Stimulated activated naive CD8-positive, alpha-beta T cell treated with anti-CD3 and anti-CD28 coated beads, Interleukin-15, Interleukin-2, amounts not matched to agents 100 U/mL and 50 U/mL, for 24 hours (primary cell): ENCODE data around the gene KLHL3.

Experiments
- ATAC-seq: fragments of 150-1000 bp; cut with Tn5 transposase; one replicate; pipeline ENCODE4 v1.10.0; 2021
- DNase-seq: peaks from one replicate; pipeline ENCODE4 v3.0.0; 2021

Gene KLHL3

GRCh38 chr5:137609127-137609526 is 126.8 kb downstream of the KLHL3 start:
- DNase-seq (no peak), ATAC-seq (no peak)

DNA sequence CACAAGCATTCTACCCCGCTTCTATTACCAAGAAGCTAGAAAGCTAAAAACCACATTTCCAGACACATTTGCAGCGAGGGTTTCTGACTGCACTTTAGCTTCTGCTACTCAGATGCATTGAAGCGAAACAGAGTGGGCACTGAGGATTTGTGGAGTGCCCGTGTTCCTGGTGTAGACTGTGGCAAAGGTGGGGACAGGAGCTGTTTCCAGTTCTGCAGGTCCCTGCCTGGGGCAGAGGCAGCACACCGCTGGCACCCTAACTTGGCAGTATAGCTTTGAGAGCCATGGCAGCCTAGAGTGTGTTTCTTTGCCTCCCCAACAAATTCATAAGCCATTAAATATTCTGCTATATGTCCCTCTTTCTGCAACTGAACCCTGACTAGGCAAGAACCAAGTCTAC is 128.1 kb downstream of the KLHL3 start:
- DNase-seq: no peak
- ATAC-seq: no peak

DNA sequence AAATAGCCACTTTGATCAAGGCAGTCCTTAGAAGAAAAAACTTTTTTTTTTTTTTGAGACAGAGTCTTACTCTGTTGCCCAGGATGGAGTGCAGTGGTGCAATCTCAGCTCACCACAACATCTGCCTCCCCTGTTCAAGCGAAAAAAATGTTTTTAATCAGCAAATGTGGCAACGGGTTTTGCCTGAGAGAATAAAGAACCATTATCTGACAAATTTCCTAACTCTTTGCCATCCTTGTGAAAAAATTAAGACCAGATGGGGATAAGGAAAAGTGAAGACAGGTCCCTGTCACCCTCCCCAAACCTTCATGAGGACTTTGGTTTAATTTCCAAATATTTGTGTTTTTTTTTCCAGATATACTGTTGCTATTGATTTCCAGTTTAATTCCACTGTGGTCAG is 129.5 kb downstream of the KLHL3 start:
- no peak for DNase-seq
- no peak for ATAC-seq

DNA sequence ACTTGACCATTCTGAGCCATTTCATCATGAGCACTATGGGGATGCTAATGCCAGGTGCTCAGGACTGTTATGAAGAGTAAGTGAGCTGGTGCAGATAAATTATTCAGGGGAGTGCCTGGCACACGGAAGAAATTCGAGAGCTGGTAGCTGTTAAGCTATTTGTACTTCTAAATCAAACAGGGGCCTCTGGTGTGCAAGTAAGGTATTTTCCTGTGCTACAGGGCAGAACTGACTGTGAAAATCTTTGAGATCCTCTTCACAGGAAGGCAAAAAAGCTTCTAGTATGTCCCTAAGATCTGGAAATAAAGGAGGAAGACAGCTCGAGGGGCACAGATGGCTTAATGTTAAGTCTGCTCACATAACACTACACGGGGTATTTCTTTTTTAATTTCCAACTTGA is 130.5 kb downstream of the KLHL3 start:
- no peak for DNase-seq
- ATAC-seq: no peak

DNA sequence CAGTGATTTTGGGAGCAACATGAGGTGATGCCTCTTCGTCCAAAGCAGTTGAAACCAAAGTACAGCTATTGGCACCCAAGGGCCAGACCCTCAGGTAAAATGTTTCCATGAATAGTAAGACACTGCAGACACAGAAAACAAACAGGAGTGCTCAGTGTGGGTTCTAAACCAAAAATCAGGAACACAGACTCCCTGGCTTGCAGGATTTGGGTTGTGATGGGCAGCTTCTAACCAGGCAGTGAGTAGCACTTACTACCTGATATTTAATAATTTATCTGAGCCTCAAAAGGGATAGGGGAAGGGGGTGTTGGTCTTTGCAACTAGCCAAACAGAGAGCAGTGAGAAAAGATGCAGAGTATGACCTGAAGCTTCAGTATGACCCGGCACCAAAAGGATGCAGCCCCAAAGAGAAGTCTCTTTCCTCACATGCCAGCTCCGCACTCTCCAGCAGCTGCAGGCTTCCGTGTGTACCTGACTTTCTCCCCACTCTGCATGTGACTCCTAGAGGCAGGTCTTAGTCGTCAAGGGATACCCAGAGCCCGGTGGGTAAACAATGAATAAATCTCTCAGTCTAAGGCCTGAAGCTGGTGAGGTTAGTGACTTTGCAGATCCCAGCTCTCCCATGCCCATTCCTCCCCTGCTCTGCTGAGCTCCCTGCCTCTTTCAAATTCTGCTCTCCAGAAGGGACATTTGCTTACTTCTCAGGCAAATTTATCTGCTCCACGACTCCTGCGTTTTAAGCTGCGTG is 131.4 kb downstream of the KLHL3 start:
- ATAC-seq: no peak
- no peak for DNase-seq

GRCh38 chr5:137603891-137604290 is 132.0 kb downstream of the KLHL3 start:
- DNase-seq (no peak), ATAC-seq (no peak)

- DNase-seq (no peak), ATAC-seq (no peak)
Measured at GRCh38 chr5:137603356-137603755, 132.5 kb downstream of the KLHL3 start.

GRCh38 chr5:137602721-137603273 is 133.1 kb downstream of the KLHL3 start:
- DNase-seq (no peak), ATAC-seq (no peak)

- no peak for DNase-seq
- no peak for ATAC-seq
Measured at GRCh38 chr5:137600721-137601360, 135.0 kb downstream of the KLHL3 start.

DNA sequence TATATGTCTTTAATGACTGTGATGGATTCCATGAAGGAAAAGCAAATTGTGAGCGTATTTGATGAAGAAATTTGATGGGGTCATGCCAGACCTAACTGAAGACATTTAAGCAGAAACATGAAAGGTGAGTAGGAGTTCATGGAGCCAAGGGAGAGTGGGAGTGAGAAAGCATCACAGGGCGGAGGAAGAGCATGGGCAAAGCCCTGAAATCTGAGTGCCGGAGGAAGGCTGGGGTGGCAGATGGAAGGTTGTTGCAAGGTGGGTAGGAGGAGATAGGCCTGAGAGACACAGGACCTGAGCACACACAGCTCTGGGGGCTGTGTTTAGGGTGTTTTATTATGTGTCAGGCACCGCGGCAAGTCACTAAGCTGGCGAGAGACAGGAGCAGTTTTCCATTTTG is 136.4 kb downstream of the KLHL3 start:
- no peak for DNase-seq
- no peak for ATAC-seq

DNA sequence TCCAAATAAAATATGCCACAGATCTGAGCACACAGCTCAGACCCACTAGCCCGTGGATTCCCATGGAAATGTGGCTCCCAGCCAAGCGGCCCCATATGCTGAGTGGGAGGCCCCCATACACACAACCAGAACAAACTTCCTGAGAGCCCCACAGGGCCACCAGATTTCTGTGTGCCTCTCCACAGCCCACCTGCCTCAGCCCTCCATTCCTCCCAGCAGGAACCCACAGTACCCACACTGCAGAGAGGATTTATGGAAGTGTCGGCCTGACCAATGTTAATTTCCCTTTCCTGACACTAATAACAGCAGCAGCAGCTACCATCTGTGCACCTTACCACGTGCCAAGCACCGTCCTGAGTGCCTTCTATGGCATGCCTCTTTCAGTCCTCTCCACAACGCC is 137.5 kb downstream of the KLHL3 start:
- ATAC-seq: no peak
- no peak for DNase-seq

GRCh38 chr5:137596941-137597340 is 138.9 kb downstream of the KLHL3 start:
- DNase-seq (no peak), ATAC-seq (no peak)

GRCh38 chr5:137595396-137596079 is 140.4 kb downstream of the KLHL3 start:
- ATAC-seq (no peak), DNase-seq (no peak)

DNA sequence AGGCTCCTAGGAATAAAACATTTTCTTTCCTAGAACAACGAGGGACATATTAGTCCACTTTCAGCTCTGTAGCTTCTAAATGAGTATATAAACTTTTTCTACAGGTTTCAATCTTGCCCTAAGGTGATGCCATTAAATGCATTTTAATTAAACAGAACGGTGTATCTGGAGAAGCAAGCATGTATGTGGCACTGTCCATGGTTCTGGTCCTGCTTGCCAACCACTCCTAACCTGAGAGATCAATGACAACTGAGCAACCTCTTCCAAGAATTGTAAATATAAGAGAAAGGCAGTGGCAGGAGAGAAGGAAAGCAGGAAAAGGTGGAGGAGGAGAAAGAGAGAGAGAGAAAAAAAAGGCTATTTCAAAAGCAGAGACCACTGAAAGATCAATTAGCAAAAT is 141.2 kb downstream of the KLHL3 start:
- ATAC-seq: no peak
- DNase-seq: no peak

GRCh38 chr5:137592317-137592716 is 143.6 kb downstream of the KLHL3 start:
- ATAC-seq (no peak), DNase-seq (no peak)

- no peak for DNase-seq
- no peak for ATAC-seq
Measured at GRCh38 chr5:137589185-137589584, 146.7 kb downstream of the KLHL3 start.

- ATAC-seq (no peak), DNase-seq (no peak)
Measured at GRCh38 chr5:137587919-137588318, 148.0 kb downstream of the KLHL3 start.

DNA sequence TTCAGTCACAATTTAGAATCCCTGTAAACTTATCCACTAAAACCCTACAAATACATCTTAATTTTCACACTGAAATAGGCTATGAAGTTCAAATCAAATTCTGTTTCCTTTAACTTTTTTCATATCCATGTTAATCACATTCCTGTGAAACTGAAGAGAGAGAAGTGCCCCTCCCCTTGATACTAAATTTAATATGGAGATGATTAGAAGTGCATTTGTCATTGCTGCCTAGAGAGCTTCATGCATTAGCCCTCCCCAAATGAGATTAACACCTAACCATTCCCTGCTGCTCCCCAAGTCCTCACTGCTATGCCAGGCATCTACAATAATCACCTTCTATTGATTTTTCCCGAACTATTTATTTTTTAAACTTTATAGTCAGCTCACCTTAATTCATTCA is 151.6 kb downstream of the KLHL3 start:
- ATAC-seq (no peak), DNase-seq (no peak)

DNA sequence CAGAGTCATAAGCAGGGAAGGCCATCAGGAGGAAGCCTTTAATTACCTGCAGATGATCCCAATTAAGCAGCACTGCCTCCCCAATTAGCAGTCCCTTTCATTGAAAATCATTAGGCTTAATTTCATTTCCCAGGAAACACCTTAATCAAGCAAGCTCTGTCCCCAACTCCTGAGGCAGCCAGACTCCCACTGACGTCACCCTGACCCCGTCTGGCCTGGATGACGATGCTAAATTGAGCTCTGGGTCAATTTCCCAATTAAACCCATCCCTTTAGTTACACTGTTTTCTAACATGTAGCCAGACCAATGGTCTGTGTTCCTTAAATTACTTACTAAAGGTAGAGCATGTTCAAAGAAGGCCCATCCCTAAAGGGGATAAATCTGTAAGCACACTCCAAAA is 152.8 kb downstream of the KLHL3 start:
- no peak for ATAC-seq

DNA sequence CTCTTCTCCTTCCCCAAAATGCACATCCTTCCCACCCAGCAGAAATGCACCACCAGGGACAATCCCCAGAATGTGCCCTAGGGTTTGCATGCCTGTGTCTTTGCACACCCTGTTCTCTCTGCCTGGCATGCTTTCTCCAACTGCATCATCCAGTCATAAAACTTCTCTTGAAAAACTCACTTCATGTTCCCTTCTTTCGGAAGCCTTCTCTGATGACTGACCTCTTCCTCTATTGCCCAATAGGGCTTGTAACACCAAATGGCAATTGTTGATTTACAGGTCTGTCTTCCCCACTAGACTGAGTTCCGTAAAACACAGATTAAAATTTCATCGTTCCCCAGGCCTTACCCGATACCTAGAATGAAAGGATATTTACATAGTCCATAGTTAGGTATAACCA is 153.7 kb downstream of the KLHL3 start:
- DNase-seq (no peak), ATAC-seq (no peak)

More for the DNA sequence above, 152.8 kb downstream of the KLHL3 start:
- no peak for DNase-seq

DNA sequence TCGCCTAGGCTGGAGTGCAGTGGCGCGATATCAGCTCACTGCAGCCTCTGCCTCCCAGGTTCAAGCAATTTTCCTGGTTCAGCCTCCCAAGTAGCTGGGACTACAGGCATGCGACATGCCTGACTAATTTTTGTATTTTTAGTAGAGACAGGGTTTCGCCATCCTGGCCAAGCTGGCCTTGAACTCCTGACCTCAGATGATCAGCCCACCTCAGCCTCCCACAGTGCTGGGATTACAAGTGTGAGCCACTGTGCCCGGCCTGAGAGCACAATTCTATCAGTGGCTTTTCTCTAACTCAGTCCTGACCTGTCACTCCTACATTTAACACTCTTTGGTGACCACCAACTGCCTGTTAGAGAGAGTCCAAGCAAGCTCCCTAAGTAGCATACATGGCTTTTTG is 154.1 kb downstream of the KLHL3 start:
- ATAC-seq (no peak), DNase-seq (no peak)

- ATAC-seq (no peak), DNase-seq (no peak)
Measured at GRCh38 chr5:137580030-137580429, 155.9 kb downstream of the KLHL3 start.

GRCh38 chr5:137575847-137576246 is 160.0 kb downstream of the KLHL3 start:
- no peak for DNase-seq
- ATAC-seq: no peak
